Glutamatergic neuron (in vitro differentiated cells): ENCODE results near the gene FLVCR2. TPM values are rescaled to one million over a fixed set of nuclear protein-coding genes. Genes with fewer than 3 reads are reported as not detected.
A peak's percentile ranks its signal among the peaks of the same experiment; 100 is the strongest.

ENCODE experiments used
- DNase-seq: peaks from one replicate; pipeline ENCODE4 v3.0.0; 2022
- H3K27ac Mint-ChIP-seq: one replicate; pipeline ENCODE4 v1.8.0; 2020; ENCODE audit warnings: mild to moderate bottlenecking, mixed read lengths, inconsistent platforms; ENCODE audit not compliant: unreplicated experiment
- H3K27me3 Mint-ChIP-seq: one replicate; pipeline ENCODE4 v1.8.0; 2020; ENCODE audit warnings: mild to moderate bottlenecking, moderate library complexity, mixed read lengths, inconsistent platforms; ENCODE audit not compliant: unreplicated experiment
- H3K36me3 Mint-ChIP-seq: one replicate; pipeline ENCODE4 v1.8.0; 2020; ENCODE audit warnings: mild to moderate bottlenecking, mixed read lengths, inconsistent platforms; ENCODE audit not compliant: unreplicated experiment
- H3K4me1 Mint-ChIP-seq: one replicate; pipeline ENCODE4 v1.8.0; 2020; ENCODE audit warnings: mild to moderate bottlenecking, low read depth, mixed read lengths, inconsistent platforms; ENCODE audit not compliant: unreplicated experiment
- H3K4me3 Mint-ChIP-seq: one replicate; pipeline ENCODE4 v1.8.0; 2020; ENCODE audit warnings: mild to moderate bottlenecking, mixed read lengths, inconsistent platforms; ENCODE audit not compliant: unreplicated experiment
- H3K9me3 Mint-ChIP-seq: one replicate; pipeline ENCODE4 v1.8.0; 2020; ENCODE audit warnings: mild to moderate bottlenecking, moderate library complexity, mixed read lengths, inconsistent platforms; ENCODE audit not compliant: unreplicated experiment
- CTCF ChIP-seq: fragments of 200-600 bp; sonication (generic); IDR thresholded peaks from one replicate; pipeline ENCODE4 v1.5.0; 2021; ENCODE audit not compliant: partially characterized antibody, unreplicated experiment
- total RNA-seq: library from RNA; stranded (reverse); fragmentation: NEBNext Ultra II Directional; extraction: Animal tissue kit (Norgen Biotek cat#: 25700); gene quantifications from one replicate; pipeline ENCODE4 v1.2.1, GENCODE V29; 2021; ENCODE audit not compliant: unreplicated experiment

Gene FLVCR2
- total RNA-seq, 1 donor from 2014 or later: not detected

- Mint-ChIP-seq H3K4me3 (no peak overlapping the region), H3K4me1 (no peaks in the 10 kb centered on the region)
Observed at GRCh38 chr14:75554482-75554881, 23.9 kb upstream of the FLVCR2 start.

GRCh38 chr14:75558440-75558839 lies 20.0 kb upstream of the FLVCR2 start:
- DNase-seq: no peak
- no peak for TF ChIP-seq CTCF
- H3K4me1 Mint-ChIP-seq: no peaks in the 10 kb centered on the region
- H3K9me3 Mint-ChIP-seq: no peaks in the 10 kb centered on the region
- peaks cover 6% of the 10 kb centered on the region for H3K27me3 Mint-ChIP-seq
- H3K36me3 Mint-ChIP-seq: no peaks in the 10 kb centered on the region
- no peak overlapping the region for H3K27ac Mint-ChIP-seq
- H3K4me3 Mint-ChIP-seq: no peak overlapping the region

More at GRCh38 chr14:75554482-75554881, 23.9 kb upstream of the FLVCR2 start:
- no peak for DNase-seq
- Mint-ChIP-seq H3K9me3 (peaks cover 1% of the 10 kb centered on the region), H3K36me3 (no peaks in the 10 kb centered on the region), H3K27ac (no peak overlapping the region), H3K27me3 (peaks cover 3% of the 10 kb centered on the region)
- TF ChIP-seq CTCF: no peak

GRCh38 chr14:75559045-75559444 lies 19.4 kb upstream of the FLVCR2 start:
- Mint-ChIP-seq H3K4me1 (no peaks in the 10 kb centered on the region), H3K27ac (no peak overlapping the region), H3K36me3 (no peaks in the 10 kb centered on the region), H3K9me3 (no peaks in the 10 kb centered on the region), H3K27me3 (peaks cover 6% of the 10 kb centered on the region), H3K4me3 (no peak overlapping the region)
- no peak for DNase-seq
- no peak for TF ChIP-seq CTCF

- DNase-seq: no peak
- Mint-ChIP-seq H3K4me1 (no peaks in the 10 kb centered on the region), H3K4me3 (no peak overlapping the region), H3K27ac (no peak overlapping the region), H3K27me3 (peaks cover 6% of the 10 kb centered on the region), H3K36me3 (no peaks in the 10 kb centered on the region), H3K9me3 (no peaks in the 10 kb centered on the region)
- TF ChIP-seq CTCF: no peak
Observed at GRCh38 chr14:75559451-75560222, 18.8 kb upstream of the FLVCR2 start.

- H3K4me3 Mint-ChIP-seq: no peak overlapping the region
- H3K27ac Mint-ChIP-seq: no peak overlapping the region
- DNase-seq: peak; percentile 79
- peak; percentile 75 for TF ChIP-seq CTCF
- no peaks in the 10 kb centered on the region for H3K4me1 Mint-ChIP-seq
- no peaks in the 10 kb centered on the region for H3K9me3 Mint-ChIP-seq
- H3K27me3 Mint-ChIP-seq: peaks cover 5% of the 10 kb centered on the region
- peaks cover 5% of the 10 kb centered on the region for H3K36me3 Mint-ChIP-seq
Observed at GRCh38 chr14:75561013-75561432, 17.4 kb upstream of the FLVCR2 start.
